GM12878 (cell line): Measurements from ENCODE around the gene FMN2. TPM values are rescaled to one million over a fixed set of nuclear protein-coding genes. Genes with fewer than 3 reads are reported as not detected.

Experiments
- ATAC-seq: fragments of 200-7000 bp; cut with Tn5 transposase; 3 replicates; pipeline ENCODE4 v1.9.1; 2020; ENCODE audit warnings: mild to moderate bottlenecking, moderate library complexity
- BruUV-seq: library from RNA; stranded (reverse); fragments of 400-500 nt; replicated peaks from 2 replicates; lab custom pipeline; 2021; lab: Mats Ljungman, UMichigan
- CTCF ChIA-PET: fragments of 300-600 bp; sonication (Branson Sonifier 250); formaldehyde crosslinking; extraction: SDS; loops from one replicate; lab custom pipeline; 2021; ENCODE audit warnings: inconsistent platforms; lab: Yijun Ruan, JAX
- POLR2A ChIA-PET: fragments of 350-600 bp; formaldehyde crosslinking; extraction: SDS; loops from one replicate; lab custom pipeline; 2021; ENCODE audit warnings: inconsistent platforms; lab: Charles Lee
- RAD21 ChIA-PET: fragments of 300-600 bp; sonication (Branson Sonifier 250); formaldehyde crosslinking; loops from one replicate; lab custom pipeline; 2023; ENCODE audit warnings: antibody characterized with exemption; ENCODE audit not compliant: unreplicated experiment; lab: Charles Lee
- SMC1A ChIA-PET: fragments of 300-600 bp; sonication (Branson Sonifier 250); formaldehyde crosslinking; loops from one replicate; lab custom pipeline; 2023; ENCODE audit not compliant: unreplicated experiment, uncharacterized antibody; lab: Charles Lee
- DNase-seq: peaks from one replicate; pipeline ENCODE4 v3.0.0-alpha.2; 2011; ENCODE audit warnings: low read depth, low spot score
- FAIRE-seq: peaks from 3 replicates; lab custom pipeline; 2011; peaks lifted over from hg19 to GRCh38; lab: Jason Lieb, UNC
- H2AFZ ChIP-seq: 2 replicates; pipeline ENCODE4 v1.6.0; 2011; ENCODE audit warnings: low read depth, low read length, control low read depth; ENCODE audit not compliant: control insufficient read depth
- H3K27ac ChIP-seq: 2 replicates; pipeline ENCODE4 v1.5.1; 2011; ENCODE audit warnings: control low read depth; ENCODE audit not compliant: control insufficient read depth, insufficient read depth
- H3K27me3 ChIP-seq, 2 experiments: replicated peaks in 1 of 2; 2 replicates each; pipeline versions ENCODE4 v1.6.0 to v1.6.1; 2011; ENCODE audit warnings: low read length in 1 of 2; ENCODE audit not compliant: control insufficient read depth in 2 of 2, insufficient read depth in 2 of 2
- H3K36me3 ChIP-seq, 2 experiments: 2 replicates each; pipeline ENCODE4 v1.5.1; 2011; ENCODE audit warnings: low read length in 1 of 2; ENCODE audit not compliant: control insufficient read depth in 2 of 2, insufficient read depth in 2 of 2
- H3K4me1 ChIP-seq: 2 replicates; pipeline ENCODE4 v1.6.1; 2011; ENCODE audit warnings: mild to moderate bottlenecking, low read length, moderate library complexity, mixed read lengths; ENCODE audit not compliant: control insufficient read depth, insufficient read depth
- H3K4me2 ChIP-seq: 2 replicates; pipeline ENCODE4 v1.6.0; 2011; ENCODE audit warnings: control low read depth; ENCODE audit not compliant: control insufficient read depth, insufficient read depth
- H3K4me3 ChIP-seq: fragments of 200-600 bp; sonication (generic); 2 replicates; pipeline ENCODE4 v1.5.1; 2016
- H3K79me2 ChIP-seq: 2 replicates; pipeline ENCODE4 v1.6.0; 2011; ENCODE audit warnings: low read length; ENCODE audit not compliant: control insufficient read depth, insufficient read depth
- H3K9ac ChIP-seq: 2 replicates; pipeline ENCODE4 v1.8.0; 2011; ENCODE audit warnings: low read length, control low read depth, mixed read lengths; ENCODE audit not compliant: control insufficient read depth, insufficient read depth
- H3K9me3 ChIP-seq: replicated peaks from 3 replicates; pipeline ENCODE4 v1.5.1; 2011; ENCODE audit warnings: mild to moderate bottlenecking, low read length; ENCODE audit not compliant: control insufficient read depth, insufficient read depth
- H4K20me1 ChIP-seq: 2 replicates; pipeline ENCODE4 v1.6.0; 2011; ENCODE audit not compliant: control insufficient read depth, insufficient read depth
- BRCA1 ChIP-seq: IDR thresholded peaks from 2 replicates; pipeline ENCODE4 v1.6.1; 2011; ENCODE audit warnings: low read depth, low read length, improper control_type of control experiment
- CBFB ChIP-seq: IDR thresholded peaks from 2 replicates; pipeline ENCODE4 v1.6.1; 2016; ENCODE audit warnings: antibody characterized with exemption, low read depth
- KAT2A ChIP-seq: conservative IDR thresholded peaks from 2 replicates; pipeline ENCODE4 v1.6.1; 2011; ENCODE audit warnings: low read depth, low read length; ENCODE audit not compliant: control insufficient read depth
- MLLT1 ChIP-seq: fragments of 450-650 bp; IDR thresholded peaks from 2 replicates; pipeline ENCODE4 v1.6.1; 2016; ENCODE audit warnings: mild to moderate bottlenecking
- MTA2 ChIP-seq: fragments of 450-650 bp; IDR thresholded peaks from 2 replicates; pipeline ENCODE4 v1.6.1; 2016; ENCODE audit warnings: low read depth, mild to moderate bottlenecking, moderate library complexity
- NFYB ChIP-seq: IDR thresholded peaks from 2 replicates; pipeline ENCODE4 v1.6.1; 2011; ENCODE audit warnings: low read depth, mild to moderate bottlenecking, low read length, improper control_type of control experiment, moderate library complexity; ENCODE audit not compliant: insufficient read depth
- POLR2A ChIP-seq: IDR thresholded peaks from 2 replicates; pipeline ENCODE4 v1.6.1; 2011; ENCODE audit warnings: low read depth, mild to moderate bottlenecking, low read length
- RAD51 ChIP-seq: fragments of 450-650 bp; IDR thresholded peaks from 2 replicates; pipeline ENCODE4 v1.6.1; 2016; ENCODE audit warnings: moderate library complexity, mild to moderate bottlenecking, inconsistent platforms
- RCOR1 ChIP-seq: conservative IDR thresholded peaks from 2 replicates; pipeline ENCODE4 v1.6.1; 2012; ENCODE audit warnings: low read depth, low read length, improper control_type of control experiment
- RUNX3 ChIP-seq: IDR thresholded peaks from 2 replicates; pipeline ENCODE4 v1.6.1; 2012; ENCODE audit warnings: low read length, inconsistent platforms
- ZSCAN29 ChIP-seq: fragments of 450-650 bp; IDR thresholded peaks from 2 replicates; pipeline ENCODE4 v1.6.1; 2017; ENCODE audit warnings: mild to moderate bottlenecking, moderate library complexity
- WGBS: methylation state at CpG from one replicate; pipeline ENCODE4 v1.1.6; 2016; ENCODE audit warnings: low lambda C conversion rate; ENCODE audit not compliant: insufficient replicate concordance, insufficient coverage; ENCODE audit errors: missing lambda C conversion rate; 5-methylcytosine and 5-hydroxymethylcytosine counted together
- in situ Hi-C: fragments of 300-500 bp; cut with MboI; formaldehyde crosslinking; loops from 9 replicates; pipeline ENCODE4 v1.14.3; 2018; ENCODE audit warnings: mixed read lengths
- intact Hi-C: fragments of 100-400 bp; cut with micrococcal nuclease; formaldehyde crosslinking; loops from one replicate; pipeline ENCODE4 v1.14.2; 2022; ENCODE audit not compliant: unreplicated experiment
- polyA plus RNA-seq, 11 experiments: library from polyadenylated mRNA; depleted of rRNA in 4 of 11; unstranded in 6 of 11; stranded (reverse) in 5 of 11; fragments of >200 nt; fragmentation: Nextera tagmentation in 4 of 11; fragmentation: Illumina TruSeq in 1 of 11; extraction: Ambion mirVana in 4 of 11; extraction: Trizol in 1 of 11; gene quantifications; 1 replicate in 1 of 11; 2 replicates in 10 of 11; pipeline versions ENCODE4 v1.2.1 to v1.2.3, GENCODE V29; 2011 to 2016; ENCODE audit warnings: inconsistent platforms in 2 of 11, missing spikeins in 2 of 11, low read depth in 1 of 11
- total RNA-seq, 4 experiments: library from RNA; depleted of rRNA in 3 of 4; stranded (reverse); fragments of >200 nt in 3 of 4; fragmentation: Illumina TruSeq in 1 of 4; extraction: Trizol in 1 of 4; gene quantifications; 2 replicates each; pipeline versions ENCODE4 v1.2.1 to v1.2.3, GENCODE V29; 2013 to 2021

The FMN2 gene
- total and polyA plus RNA-seq, 10 of the 15 experiments (the other 5 are each of a cell fraction or from before 2014, with no cell fraction given) = 0.60 TPM; not detected in 9

GRCh38 chr1:240499012-240499411, 407.3 kb downstream of the FMN2 start:
- H4K20me1 ChIP-seq = no peaks in the 10 kb centered on the region
- FAIRE-seq (no peak), ATAC-seq (no peak), DNase-seq (no peak)
- 18% methylated on average over 2 of the region's 2 CpGs for WGBS
- no peak overlapping the region for H2AFZ ChIP-seq
- H3K9me3 ChIP-seq = no peaks in the 10 kb centered on the region
- no peak overlapping the region for H3K9ac ChIP-seq
- in situ Hi-C loops = no loop called here
- no peaks in the 10 kb centered on the region for H3K79me2 ChIP-seq
- no peak overlapping the region for H3K27ac ChIP-seq
- H3K27me3 ChIP-seq = no peaks in the 10 kb centered on the region
- TF ChIP-seq ZSCAN29 (no peak), KAT2A (no peak), RAD51 (no peak), CBFB (no peak), NFYB (no peak), RCOR1 (no peak), RUNX3 (no peak), MTA2 (no peak), POLR2A (no peak), MLLT1 (no peak), BRCA1 (no peak)
- intact Hi-C loops = no loop called here
- RAD21 ChIA-PET = interaction anchor here (0.7 kb wide), 1 partner anchor 111 kb away, joined by 3 read pairs; no protein-coding TSS in a partner anchor
- SMC1A ChIA-PET = interaction anchor here (1.0 to 1.8 kb wide), 3 partner anchors 16 to 40 kb away, joined by 3 to 4 read pairs (median 3); no protein-coding TSS in a partner anchor
- no peak overlapping the region for H3K4me2 ChIP-seq
- no peak overlapping the region for H3K4me3 ChIP-seq
- no peaks in the 10 kb centered on the region for H3K4me1 ChIP-seq
- no TSS peak for BruUV-seq
- H3K36me3 ChIP-seq = no peaks in the 10 kb centered on the region
- POLR2A ChIA-PET = interaction anchor here (0.9 kb wide), 1 partner anchor 34 kb away, joined by 3 read pairs; no protein-coding TSS in a partner anchor
- CTCF ChIA-PET = no interaction called here
